ENCODE measurements around the gene RSL1D1. TPM values are rescaled to one million over a fixed set of nuclear protein-coding genes. Genes with fewer than 3 reads are reported as not detected.

Gene RSL1D1
- total and polyA plus RNA-seq, 2 of the 8 experiments (the other 6 are each of a cell fraction or from before 2014, with no cell fraction given) = 41.3 to 292 TPM

DNA sequence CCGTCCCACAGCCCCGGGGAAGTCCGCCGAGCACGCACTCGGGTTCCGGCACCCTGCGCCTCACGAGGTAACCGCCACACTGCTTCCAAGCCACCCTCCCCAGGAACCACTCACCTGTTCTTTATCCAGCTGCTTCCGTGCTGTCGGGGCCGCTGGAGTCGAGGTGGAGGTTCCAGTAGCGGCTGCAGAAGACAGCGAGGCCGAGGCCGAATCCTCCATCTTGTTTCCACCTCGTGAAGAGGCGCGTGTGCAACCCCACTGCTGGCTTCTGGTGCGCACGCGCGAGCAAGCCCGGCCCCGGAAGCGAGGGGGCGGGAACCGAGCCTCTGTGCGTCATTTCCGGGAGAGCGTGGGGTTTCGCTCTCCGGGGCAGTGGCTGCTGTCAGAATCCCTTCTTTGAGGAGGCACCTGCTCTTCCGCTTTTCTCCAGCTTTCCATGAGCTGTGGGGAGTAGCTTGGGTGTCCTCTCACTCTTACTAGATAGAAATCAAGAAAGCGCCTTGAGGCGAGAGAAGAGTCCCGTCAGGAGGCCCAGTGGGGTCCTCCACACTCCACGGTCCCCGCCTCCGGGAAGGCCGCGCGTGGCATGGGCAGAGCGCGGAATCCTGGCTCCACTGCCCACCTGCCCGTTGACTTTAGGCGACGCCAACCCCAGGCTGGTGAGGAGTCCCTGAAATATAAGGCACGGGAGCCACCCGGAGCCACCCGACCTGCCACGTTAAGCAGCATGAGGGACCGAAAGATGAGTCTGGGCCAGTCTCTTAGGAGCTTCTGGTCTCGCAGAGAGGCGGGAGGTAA lies at the start of gene RSL1D1 (continued):
- TF ChIP-seq JUND (IDR thresholded peaks at IDR 0.05; ENCODE audit: low read length) (no peak), YY1 (IDR thresholded peaks at IDR 0.05; ENCODE audit: low read depth, low read length) (peak; percentile 96)

All from H1 (cell line).